ENCODE results near the gene ECPAS.
"Not testable (repeated sequence)": the region's sequence is repeated elsewhere in the genome, so short reads cannot be mapped to it uniquely, and the experiment has no call there.

The ECPAS gene

GRCh38 chr9:111483858-111484571, at the start of gene ECPAS:
Gene ECPAS (minus strand): TSS chr9:111484383. CDS start chr9:111472918, 11,465 bp downstream.
- peak in 53 of 58 donors; percentile 20 to 78 (median 53) for DNase-seq

DNA sequence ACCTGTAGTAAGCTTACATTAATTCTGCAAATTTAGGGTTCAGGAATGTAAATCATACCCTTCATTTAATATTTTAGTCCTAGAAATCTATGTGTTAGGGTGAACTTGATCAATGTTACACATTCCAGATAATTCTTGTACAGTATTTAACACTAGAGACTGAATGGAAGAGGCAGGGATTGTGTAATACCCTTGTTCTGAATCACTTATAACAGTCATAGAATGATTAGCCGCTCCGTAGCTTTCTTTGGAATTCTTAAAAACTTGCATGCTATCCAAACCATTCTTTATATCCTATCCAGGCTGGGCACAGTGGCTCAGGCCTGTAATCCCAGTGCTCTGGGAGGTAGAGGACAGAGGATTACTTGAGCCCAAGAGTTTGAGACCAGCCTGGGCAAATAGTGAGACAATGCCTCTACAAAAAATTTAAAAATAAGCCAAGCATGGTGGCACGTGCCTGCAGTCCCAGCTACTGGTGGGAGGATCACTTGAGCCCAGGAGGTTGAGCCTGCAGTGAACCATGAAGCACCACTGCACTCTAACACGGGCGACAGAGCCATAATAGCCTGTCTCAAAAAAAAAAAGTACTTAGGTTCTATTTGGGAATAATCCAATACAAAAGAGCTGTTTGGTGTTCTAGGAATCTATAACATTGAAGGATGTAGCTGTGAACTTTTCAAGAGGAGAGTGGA, 49.1 kb upstream of the ECPAS start:
- no peak for DNase-seq

GRCh38 chr9:111531716-111532115, 47.5 kb upstream of the ECPAS start:
- DNase-seq = no peak

DNA sequence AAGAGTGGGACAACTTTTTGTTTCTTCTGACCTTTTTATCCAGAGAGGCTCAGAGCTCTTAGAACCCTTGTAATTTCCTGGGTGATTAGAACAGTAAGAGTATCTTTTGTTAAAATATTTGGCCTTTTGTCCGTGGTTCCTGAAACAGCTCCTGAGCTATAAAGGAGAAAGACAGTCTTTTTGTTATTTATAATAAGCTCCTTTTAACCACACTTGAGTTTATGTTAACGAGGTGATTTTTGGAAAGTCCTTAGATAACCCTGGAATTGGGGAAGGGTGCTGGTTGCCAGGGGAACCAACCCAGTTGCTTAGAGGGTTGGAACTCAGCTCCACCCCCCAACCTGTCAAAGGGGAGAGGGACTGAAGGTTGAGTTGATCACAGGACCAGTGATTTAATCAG, 45.6 kb upstream of the ECPAS start:
- no peak for DNase-seq

DNA sequence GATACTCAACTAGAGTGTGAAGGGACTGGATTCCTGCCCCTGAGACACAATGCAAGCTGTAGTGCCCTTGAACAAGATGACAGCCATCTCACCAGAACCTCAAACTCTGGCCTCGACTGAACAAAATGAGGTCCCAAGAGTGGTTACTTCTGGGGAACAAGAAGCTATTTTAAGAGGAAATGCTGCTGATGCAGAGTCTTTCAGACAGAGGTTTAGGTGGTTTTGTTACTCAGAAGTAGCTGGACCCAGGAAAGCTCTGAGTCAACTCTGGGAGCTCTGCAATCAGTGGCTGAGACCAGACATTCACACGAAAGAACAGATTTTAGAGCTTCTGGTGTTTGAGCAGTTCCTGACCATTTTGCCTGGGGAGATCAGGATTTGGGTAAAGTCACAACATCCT, 43.2 kb upstream of the ECPAS start:
- no peak for DNase-seq

DNA sequence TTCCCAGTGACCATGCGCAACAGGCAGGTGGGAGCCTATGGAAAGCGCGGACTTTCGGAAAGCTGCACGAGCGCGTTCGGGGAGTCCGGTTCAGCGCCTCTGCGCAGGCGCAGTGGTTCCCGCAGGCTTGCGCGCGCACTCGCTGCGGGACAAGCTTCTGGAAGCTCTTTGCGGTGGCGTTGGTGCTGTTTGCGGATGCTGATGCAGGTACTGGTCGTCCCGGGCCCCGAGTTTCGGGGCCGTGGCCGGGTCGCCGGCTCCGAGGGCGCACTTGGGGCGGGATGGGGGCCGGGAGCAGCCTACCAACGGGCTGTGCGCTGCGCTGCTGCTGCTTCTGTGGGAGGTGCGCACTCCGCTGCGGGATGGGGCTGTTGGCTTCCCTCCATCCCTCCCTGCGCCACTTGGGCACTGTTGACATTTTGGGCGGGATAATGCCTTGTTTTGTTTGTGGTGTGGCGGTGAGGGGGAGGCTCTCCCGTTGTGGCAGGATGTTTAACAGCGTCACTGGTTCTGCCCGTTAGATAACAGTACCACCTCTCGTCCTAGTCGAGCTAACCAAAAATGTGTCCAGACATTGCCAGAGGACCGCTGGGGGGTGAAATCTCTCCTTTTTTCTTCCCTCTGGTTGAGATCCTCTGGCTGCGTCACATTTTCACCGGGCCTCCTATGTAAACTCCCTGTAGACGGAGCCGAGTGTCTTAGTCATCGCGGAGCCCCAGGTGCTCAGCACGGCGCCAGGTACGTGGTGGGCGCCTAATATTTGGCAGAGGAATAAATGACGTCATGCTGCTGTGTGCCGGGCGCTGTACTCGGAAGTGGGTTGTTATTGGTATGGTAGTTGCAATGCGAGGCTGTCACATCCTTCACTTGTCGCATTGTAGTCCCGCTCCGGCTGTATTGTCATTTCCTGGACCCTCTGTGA, 41.1 kb upstream of the ECPAS start, which contains the start of gene ZNF483:
Gene ZNF483, plus strand, starts transcription at position 124 of the 922 bp plus-strand sequence. CDS start 2,217 bp downstream, outside the sequence.
- peak in 57 of 58 donors; percentile 28 to 93 (median 81) for DNase-seq

DNA sequence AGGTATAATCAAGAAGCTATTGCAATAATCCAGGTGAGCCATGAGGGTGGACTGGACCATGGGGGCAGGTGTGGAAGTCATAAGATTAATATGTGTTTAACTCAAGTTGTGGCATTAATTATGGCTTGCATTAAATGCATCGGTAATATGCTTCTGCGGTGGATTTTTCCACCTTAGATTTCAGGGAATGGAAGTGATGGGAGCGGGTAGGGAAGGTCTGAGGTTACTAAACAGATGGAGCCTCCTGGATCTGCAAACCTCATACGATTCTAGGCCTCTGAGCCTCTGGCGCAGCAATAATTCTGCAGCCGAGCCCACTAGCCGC, 40.5 kb upstream of the ECPAS start:
- peak in 1 of 58 donors; percentile 23 for DNase-seq

- DNase-seq = no peak
Measured at GRCh38 chr9:111516061-111516465, 31.9 kb upstream of the ECPAS start.

GRCh38 chr9:111514967-111515366, 30.8 kb upstream of the ECPAS start:
- DNase-seq = no peak

DNA sequence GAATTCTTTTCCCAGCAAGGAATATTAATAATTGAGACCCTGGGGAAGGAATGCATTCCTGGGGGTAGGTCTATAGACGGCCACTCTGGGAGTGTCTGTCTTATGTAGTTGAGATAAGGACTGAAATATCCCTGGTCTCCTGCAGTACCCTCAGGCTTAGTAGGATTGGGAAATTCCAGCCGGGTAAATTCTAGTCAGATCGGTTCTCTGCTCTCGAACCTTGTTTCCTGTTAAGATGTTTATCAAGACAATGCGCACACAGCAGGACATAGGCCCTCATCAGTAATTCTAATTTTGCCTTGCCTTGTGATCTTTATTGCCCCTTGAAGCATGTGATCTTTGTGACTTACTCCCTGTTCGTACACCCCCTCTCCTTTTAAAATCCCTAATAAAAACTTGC, 27.4 kb upstream of the ECPAS start:
- DNase-seq = not testable (repeated sequence)

GRCh38 chr9:111502506-111502905, 18.3 kb upstream of the ECPAS start:
- DNase-seq = no peak

- DNase-seq = no peak
Measured at GRCh38 chr9:111501648-111502047, 17.5 kb upstream of the ECPAS start.

- DNase-seq = no peak
Measured at GRCh38 chr9:111501005-111501562, 16.9 kb upstream of the ECPAS start.

DNA sequence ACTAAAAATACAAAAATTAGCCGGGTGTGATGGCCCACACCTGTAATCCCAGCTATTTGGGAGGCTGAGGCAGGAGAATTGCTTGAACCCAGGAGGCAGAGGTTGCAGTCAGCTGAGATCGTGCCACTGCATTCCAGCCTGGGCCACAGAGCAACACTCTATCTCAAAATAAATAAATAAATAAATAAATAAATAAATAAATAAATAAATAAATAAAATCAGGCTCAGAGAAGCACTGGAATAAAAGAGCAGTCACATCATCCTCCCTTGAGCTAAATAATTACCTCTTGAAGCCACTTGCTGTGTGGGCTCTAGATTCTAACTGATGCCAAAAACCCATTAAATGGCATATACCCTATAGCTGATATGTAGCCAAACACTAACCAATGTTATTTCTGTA, 13.0 kb upstream of the ECPAS start:
- not testable (repeated sequence) for DNase-seq

GRCh38 chr9:111484572-111484894, 350 bp upstream of the ECPAS start:
- DNase-seq = no peak

- peak in 42 of 58 donors; percentile 19 to 78 (median 52) for DNase-seq
Measured at GRCh38 chr9:111483439-111483857, 735 bp downstream of the ECPAS start.

GRCh38 chr9:111482694-111483438, 1.3 kb downstream of the ECPAS start:
- DNase-seq = peak in 56 of 58 donors; percentile 11 to 82 (median 56)

DNA sequence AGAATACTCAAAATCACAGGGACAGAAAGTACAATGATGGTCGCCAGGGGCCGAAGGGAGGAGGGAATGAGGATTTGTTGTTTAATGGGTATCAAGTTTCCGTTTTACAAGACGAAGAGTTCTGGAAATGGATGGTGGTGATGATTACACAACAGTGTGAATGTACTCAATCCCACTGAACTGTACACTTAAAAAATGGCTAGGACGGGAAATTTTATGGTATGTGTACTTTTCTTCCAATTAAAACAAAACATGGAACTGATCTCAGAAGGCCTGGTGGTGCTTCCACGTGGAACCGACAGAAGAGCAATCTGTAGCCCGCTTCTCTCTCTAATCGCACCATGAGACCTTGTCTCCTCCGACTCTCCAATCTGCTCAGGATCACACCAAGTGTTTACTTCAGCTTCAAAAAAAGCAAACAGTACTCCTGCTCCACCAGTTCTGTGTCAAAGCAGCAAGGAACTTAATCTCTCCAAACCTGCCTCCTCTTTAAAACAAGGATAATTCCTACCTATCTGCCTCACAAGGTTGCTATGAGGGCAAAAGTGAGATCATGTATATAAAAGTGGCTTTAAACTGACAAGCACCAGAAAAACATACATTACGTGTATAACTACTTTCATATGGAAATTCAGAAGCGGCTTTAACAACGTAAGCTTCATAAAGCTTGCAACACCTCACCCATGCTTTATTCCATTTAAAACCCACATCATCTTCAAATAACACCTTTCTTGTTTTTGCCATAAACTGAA, 2.1 kb downstream of the ECPAS start:
- no peak for DNase-seq

- no peak for DNase-seq
Measured at GRCh38 chr9:111477677-111478076, 6.5 kb downstream of the ECPAS start.

GRCh38 chr9:111475195-111475594, 9.0 kb downstream of the ECPAS start:
- DNase-seq = no peak
